Right lobe of liver (tissue), 4 donors: ENCODE measurements around the gene TMEM244.

Experiments
- CTCF ChIP-seq, 4 donors: fragments of 200-600 bp in 3 of 4; fragments of 450-650 bp in 1 of 4; IDR thresholded peaks; one replicate each; pipeline versions ENCODE4 v1.5.1 to v1.8.0; 2016 to 2022; ENCODE audit warnings: antibody characterized with exemption in 4 of 4, mild to moderate bottlenecking in 2 of 4
- POLR2A ChIP-seq: fragments of 450-650 bp; IDR thresholded peaks from one replicate; pipeline ENCODE4 v1.6.1; 2017; ENCODE audit warnings: antibody characterized with exemption, mild to moderate bottlenecking
- donor health status: DM: no; HTN: no; CAD: no.
- donor health status: DM: no; HTN: no; CAD: no.
- donor health status: DM: no; HTN: yes; CAD: no.

GRCh38 chr6:129874837-129875236 is 13.7 kb upstream of the TMEM244 start:
- no peak for TF ChIP-seq CTCF (IDR thresholded peaks at IDR 0.05)
- TF ChIP-seq POLR2A, result no peak
